Stimulated activated effector memory CD8-positive, alpha-beta T cell treated with anti-CD3 and anti-CD28 coated beads, Interleukin-12 subunit alpha, Interleukin-12 subunit beta, amount 100 ng/mL, for 72 hours (primary cell): ENCODE data around the gene DPH5.
"Not testable (repeated sequence)": the region's sequence is repeated elsewhere in the genome, so short reads cannot be mapped to it uniquely, and the experiment has no call there.

ENCODE experiments used
- ATAC-seq: fragments of 150-1000 bp; cut with Tn5 transposase; 2 replicates; pipeline ENCODE4 v1.10.0; 2021
- DNase-seq, 2 donors: peaks; one replicate each; pipeline ENCODE4 v3.0.0; 2021 to 2022; ENCODE audit warnings: low spot score in 2 of 2
- H3K27ac Mint-ChIP-seq: one replicate; pipeline ENCODE4 v1.8.0; 2022; ENCODE audit warnings: mild to moderate bottlenecking, mixed read lengths
- H3K36me3 Mint-ChIP-seq: one replicate; pipeline ENCODE4 v1.8.0; 2022; ENCODE audit warnings: mild to moderate bottlenecking, mixed read lengths
- H3K4me1 Mint-ChIP-seq: one replicate; pipeline ENCODE4 v1.8.0; 2022; ENCODE audit warnings: mixed read lengths
- H3K4me3 Mint-ChIP-seq: one replicate; pipeline ENCODE4 v1.8.0; 2022; ENCODE audit warnings: mild to moderate bottlenecking, mixed read lengths
- H3K9me3 Mint-ChIP-seq: one replicate; pipeline ENCODE4 v1.8.0; 2022; ENCODE audit warnings: mixed read lengths

The DPH5 gene

DNA sequence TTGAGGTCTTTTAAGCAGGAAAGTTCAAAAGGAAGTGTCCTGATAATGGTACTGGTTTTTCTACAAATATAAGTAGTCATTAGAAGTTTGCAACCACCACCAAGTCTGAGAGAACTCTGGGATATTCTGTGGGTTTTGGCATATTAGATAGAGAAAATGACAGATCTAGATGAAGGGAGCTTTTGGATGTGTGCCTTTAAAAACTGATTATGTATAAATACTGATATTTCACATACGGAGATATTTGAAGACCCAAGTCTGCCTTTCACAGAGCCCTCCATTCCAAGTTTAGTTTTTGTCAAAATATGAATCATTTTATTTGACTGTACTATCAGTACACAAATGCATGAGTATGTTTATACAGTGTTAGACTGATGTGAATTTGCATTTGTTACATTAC lies 48.6 kb downstream of the DPH5 start:
- H3K9me3 Mint-ChIP-seq, result no peaks in the 10 kb centered on the region
- no peak overlapping the region for H3K4me3 Mint-ChIP-seq
- peaks cover 2% of the 10 kb centered on the region for H3K4me1 Mint-ChIP-seq
- H3K36me3 Mint-ChIP-seq, result peaks cover 98% of the 10 kb centered on the region
- no peak for ATAC-seq
- no peak overlapping the region for H3K27ac Mint-ChIP-seq
- DNase-seq, result no peak

DNA sequence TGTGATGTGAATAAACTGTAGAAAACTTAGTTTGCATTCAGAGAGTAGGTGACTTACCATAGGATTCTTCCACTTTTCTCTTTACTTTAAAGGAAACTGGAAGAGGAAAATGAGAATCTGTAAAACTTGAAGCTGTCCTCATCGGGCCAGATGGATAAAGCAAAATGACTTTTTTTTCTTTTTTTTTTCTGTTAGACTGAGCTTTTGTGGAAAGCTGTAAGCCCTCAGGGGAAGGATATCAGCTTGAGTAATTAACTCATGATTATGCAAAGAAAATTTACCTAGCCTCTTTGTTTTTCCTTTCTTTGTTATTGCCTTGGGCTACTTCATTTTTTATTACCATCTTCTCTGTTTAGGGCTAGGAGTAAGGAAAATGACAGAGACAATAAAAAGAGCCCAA lies 53.4 kb downstream of the DPH5 start:
- peaks cover 15% of the 10 kb centered on the region for H3K4me1 Mint-ChIP-seq
- H3K9me3 Mint-ChIP-seq, result no peaks in the 10 kb centered on the region
- H3K36me3 Mint-ChIP-seq, result peaks cover 91% of the 10 kb centered on the region
- ATAC-seq (no peak), DNase-seq (no peak)
- H3K27ac Mint-ChIP-seq, result no peak overlapping the region
- H3K4me3 Mint-ChIP-seq, result no peak overlapping the region

DNA sequence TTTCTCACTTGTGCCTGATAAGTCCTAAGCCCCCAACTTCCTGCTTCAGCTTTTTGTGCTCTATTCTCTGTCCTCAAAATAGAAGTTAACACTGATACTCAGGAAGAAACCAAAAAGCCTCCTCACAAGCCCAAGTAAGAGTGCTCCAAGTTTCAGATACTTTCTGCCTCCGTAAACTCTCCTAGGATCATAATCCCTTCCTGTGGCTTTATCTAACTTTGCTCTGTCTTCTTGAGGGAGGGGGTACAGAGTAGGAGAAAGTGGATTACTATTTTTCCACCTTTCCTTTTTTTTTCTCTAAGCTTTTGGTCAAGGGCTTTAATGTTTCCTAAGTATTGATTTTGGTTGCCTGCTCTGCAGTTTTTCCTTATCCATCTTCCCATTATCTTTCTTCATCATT lies 54.6 kb downstream of the DPH5 start:
- peaks cover 15% of the 10 kb centered on the region for H3K4me1 Mint-ChIP-seq
- H3K4me3 Mint-ChIP-seq, result no peak overlapping the region
- H3K27ac Mint-ChIP-seq, result no peak overlapping the region
- H3K9me3 Mint-ChIP-seq, result no peaks in the 10 kb centered on the region
- DNase-seq (no peak), ATAC-seq (no peak)
- peaks cover 91% of the 10 kb centered on the region for H3K36me3 Mint-ChIP-seq

DNA sequence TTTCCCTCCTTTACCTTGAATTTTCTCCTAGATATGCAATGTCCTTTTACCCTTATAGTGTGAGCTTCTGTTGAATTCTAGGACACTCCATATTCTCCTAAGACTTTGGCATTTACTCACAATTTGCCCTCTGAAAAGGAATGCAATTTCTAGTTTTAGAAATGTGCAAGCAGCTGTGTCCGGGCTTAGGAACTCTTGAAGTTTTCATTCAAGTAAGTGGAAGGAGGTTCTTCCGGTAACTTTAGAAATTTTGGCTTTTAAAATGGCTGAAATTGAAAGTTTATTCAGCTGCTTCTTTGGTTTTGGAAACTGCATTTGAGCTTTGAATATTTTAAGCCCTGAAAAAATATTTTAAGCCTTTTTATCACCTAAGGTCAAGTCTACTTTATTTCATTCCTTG lies 56.3 kb downstream of the DPH5 start:
- Mint-ChIP-seq H3K4me1 (peaks cover 15% of the 10 kb centered on the region), H3K36me3 (peaks cover 91% of the 10 kb centered on the region)

DNA sequence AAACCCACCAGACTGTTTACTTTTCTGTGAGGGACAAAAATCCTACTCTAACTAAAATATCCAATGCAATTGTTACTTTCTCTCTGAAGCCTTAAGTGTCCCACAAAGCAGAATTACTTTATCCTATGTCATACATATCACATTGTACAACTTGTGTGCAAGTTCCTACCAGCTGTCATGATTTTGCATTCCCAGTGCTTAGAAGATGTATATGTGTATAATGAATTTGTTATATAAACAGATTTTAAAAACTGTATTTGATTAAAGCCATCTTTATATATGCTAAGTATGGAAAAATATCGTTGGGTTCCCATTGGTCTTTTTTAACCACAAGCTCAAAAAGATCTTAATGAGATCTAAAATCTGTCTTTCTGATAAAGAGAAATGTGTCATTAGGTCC lies 57.0 kb downstream of the DPH5 start:
- Mint-ChIP-seq H3K4me1 (peaks cover 17% of the 10 kb centered on the region), H3K9me3 (no peaks in the 10 kb centered on the region), H3K27ac (no peak overlapping the region), H3K36me3 (peaks cover 86% of the 10 kb centered on the region), H3K4me3 (no peak overlapping the region)
- ATAC-seq (no peak), DNase-seq (no peak)

More for the DNA sequence above, 56.3 kb downstream of the DPH5 start:
- DNase-seq (no peak), ATAC-seq (no peak)
- Mint-ChIP-seq H3K27ac (no peak overlapping the region), H3K4me3 (no peak overlapping the region), H3K9me3 (no peaks in the 10 kb centered on the region)

DNA sequence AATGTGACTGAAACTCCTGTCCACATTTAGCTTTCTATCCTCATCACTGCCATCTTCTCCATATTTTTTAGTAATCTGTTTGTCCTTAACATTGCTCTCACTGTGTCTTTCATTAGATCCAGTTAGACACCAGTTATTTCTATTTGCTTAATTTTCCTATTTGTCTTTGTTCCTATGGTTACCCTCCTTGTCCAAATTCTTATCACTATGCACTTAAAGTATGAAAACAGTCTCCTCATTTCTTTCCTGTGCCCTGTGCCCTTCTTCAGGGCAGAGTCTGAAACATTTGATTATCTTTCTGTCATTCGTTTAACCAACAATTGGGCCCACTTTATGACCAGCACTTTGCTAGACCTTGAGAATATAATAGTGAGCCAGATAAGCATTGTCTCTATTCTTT lies 65.5 kb downstream of the DPH5 start:
- no peak for ATAC-seq
- no peak overlapping the region for H3K4me3 Mint-ChIP-seq
- H3K4me1 Mint-ChIP-seq, result peaks cover 32% of the 10 kb centered on the region

DNA sequence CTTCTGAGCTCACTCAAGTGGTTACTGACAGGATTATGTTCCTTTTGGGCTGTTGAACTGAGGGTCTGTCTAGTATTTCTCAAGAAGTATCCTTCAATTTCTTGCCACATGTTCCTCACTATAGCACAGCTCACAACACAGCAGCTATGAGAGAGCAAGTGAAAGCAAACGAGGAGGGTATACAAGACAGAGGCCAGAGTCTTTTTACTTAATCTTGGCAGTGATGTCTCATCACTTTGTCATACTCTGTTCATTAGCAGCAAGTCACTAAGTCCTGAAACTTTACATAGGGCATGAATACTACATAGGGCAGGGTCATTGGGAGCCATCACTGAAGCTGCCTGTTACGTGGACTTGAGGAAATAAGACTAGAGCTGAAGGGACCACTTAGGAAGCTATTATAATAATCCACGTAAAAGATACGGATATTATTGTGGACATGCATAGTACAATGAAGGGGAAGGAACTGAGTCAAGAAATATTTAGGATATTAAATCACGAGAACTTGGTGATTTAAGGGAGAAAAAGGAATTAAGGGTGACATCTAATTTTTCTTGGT lies 66.0 kb downstream of the DPH5 start:
- H3K4me1 Mint-ChIP-seq, result peaks cover 32% of the 10 kb centered on the region
- no peak overlapping the region for H3K27ac Mint-ChIP-seq
- no peak overlapping the region for H3K4me3 Mint-ChIP-seq
- H3K36me3 Mint-ChIP-seq, result peaks cover 43% of the 10 kb centered on the region
- ATAC-seq, result no peak
- H3K9me3 Mint-ChIP-seq, result no peaks in the 10 kb centered on the region
- DNase-seq, result no peak

More for the DNA sequence above, 65.5 kb downstream of the DPH5 start:
- DNase-seq, result no peak
- Mint-ChIP-seq H3K9me3 (no peaks in the 10 kb centered on the region), H3K27ac (no peak overlapping the region), H3K36me3 (peaks cover 48% of the 10 kb centered on the region)

DNA sequence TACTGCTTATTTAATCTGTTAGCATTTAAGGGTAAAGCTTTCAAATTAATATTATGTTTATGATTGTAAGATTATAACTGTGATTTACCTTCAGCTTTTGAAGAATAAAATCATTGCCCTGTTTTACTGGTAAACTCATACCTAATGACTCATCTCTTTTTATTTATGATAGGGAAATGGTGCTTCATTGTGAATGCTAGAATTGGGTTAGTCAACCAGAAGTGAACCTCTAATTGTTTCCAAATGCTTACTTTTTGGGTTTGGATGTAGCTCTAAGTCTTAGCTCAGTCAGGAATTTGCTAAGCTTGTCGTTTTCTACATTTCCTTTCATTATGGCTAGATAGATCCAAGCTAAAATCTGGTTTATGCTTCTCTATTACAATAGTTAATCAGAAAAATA lies 70.3 kb downstream of the DPH5 start:
- Mint-ChIP-seq H3K4me3 (no peak overlapping the region), H3K9me3 (peaks cover 18% of the 10 kb centered on the region), H3K27ac (no peak overlapping the region), H3K4me1 (peaks cover 33% of the 10 kb centered on the region), H3K36me3 (peaks cover 34% of the 10 kb centered on the region)
- ATAC-seq, result peak; percentile 61
- no peak for DNase-seq

DNA sequence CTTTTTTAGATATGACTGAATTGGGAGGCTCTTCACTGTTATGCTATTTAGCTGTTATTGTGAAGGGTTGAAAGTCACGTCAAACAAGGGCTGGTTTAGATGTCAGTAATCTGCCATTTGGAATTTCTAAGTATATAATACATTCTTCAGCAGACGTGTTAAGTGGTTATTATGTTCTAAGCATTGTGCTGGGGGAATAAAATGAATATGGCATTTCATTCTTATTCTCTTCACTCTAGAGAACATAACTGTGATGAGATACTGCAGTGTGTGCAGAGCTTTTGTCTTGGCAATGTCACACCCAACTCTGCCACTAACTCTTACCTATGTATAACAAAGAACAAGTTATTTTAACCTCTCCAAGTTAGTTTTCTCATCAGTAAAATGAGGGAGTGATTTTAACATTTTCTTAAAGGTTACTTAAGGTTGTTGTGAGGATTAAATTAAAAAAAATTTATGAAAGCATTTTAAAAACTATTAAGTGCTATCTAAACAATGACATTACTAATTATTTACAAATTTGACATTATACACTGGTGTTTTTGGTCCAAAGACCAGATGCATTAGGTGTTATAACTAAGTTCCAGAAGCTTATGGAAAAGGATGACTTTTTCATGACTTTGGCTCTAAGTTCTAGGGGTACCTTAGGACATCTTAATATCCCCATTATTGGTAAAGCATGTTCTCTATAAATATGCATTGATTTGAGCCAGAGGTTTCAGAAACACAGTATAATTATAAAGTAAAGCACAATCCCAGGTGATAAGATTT lies 71.4 kb downstream of the DPH5 start:
- no peak overlapping the region for H3K27ac Mint-ChIP-seq
- peaks cover 38% of the 10 kb centered on the region for H3K36me3 Mint-ChIP-seq
- peaks cover 18% of the 10 kb centered on the region for H3K9me3 Mint-ChIP-seq
- no peak overlapping the region for H3K4me3 Mint-ChIP-seq
- ATAC-seq, result no peak
- DNase-seq, result no peak
- peaks cover 30% of the 10 kb centered on the region for H3K4me1 Mint-ChIP-seq

DNA sequence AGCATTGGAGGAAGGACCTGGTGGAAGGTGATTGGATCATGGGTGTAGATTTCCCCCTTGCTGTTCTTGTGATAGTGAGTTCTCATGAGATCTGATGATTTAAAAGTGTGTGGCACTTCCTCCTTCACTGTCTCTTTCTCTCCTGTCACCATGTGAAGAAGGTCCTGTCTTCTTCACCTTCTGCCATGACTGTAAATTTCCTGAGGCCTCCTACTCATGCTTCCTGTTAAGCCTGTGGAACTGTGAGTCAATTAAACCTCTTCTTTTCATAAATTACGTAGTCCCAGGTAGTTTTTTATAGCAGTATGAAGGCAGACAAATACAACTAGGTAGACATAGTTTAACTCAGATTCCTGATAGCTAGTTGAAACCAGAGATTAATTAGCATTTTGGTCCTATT lies 72.6 kb downstream of the DPH5 start:
- peak; percentile 75 for ATAC-seq
- peaks cover 42% of the 10 kb centered on the region for H3K4me1 Mint-ChIP-seq
- H3K4me3 Mint-ChIP-seq, result not testable (repeated sequence)

DNA sequence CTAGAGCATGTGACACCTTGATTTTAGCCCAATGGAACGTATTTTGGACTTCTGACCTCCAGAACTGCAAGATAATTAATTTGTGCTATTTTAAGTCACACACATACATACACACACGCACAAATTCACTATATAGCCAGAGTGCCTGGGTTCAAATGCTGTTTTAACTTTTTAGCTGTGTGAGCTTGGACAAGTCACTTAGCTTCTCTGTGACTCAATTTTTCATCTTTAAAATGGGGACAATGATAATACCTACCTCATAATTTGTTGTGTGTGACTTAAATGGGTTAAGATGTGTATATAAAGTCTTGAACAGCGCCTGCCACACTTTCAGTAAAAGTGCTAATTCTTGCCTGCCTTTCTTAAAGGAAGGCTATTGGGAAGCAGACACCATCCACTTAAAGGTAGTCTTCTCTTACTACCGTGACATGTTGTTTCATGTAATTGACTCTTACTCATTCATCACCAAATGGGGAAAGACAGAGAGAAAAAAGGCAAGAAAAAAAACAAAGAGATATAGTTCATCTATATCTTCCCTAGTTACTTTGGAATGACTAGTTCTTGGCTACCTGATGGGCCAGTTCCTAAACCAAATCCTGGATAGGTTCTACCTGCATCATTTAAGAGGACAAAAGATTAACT lies 73.4 kb downstream of the DPH5 start:
- peaks cover 27% of the 10 kb centered on the region for H3K9me3 Mint-ChIP-seq
- H3K27ac Mint-ChIP-seq, result peak overlapping the region; percentile 48
- no peak overlapping the region for H3K4me3 Mint-ChIP-seq
- ATAC-seq, result no peak
- no peak for DNase-seq
- H3K4me1 Mint-ChIP-seq, result peaks cover 49% of the 10 kb centered on the region
- H3K36me3 Mint-ChIP-seq, result peaks cover 55% of the 10 kb centered on the region

More for the DNA sequence above, 72.6 kb downstream of the DPH5 start:
- Mint-ChIP-seq H3K9me3 (peaks cover 24% of the 10 kb centered on the region), H3K36me3 (peaks cover 50% of the 10 kb centered on the region)
- not testable (repeated sequence) for H3K27ac Mint-ChIP-seq, DNase-seq

DNA sequence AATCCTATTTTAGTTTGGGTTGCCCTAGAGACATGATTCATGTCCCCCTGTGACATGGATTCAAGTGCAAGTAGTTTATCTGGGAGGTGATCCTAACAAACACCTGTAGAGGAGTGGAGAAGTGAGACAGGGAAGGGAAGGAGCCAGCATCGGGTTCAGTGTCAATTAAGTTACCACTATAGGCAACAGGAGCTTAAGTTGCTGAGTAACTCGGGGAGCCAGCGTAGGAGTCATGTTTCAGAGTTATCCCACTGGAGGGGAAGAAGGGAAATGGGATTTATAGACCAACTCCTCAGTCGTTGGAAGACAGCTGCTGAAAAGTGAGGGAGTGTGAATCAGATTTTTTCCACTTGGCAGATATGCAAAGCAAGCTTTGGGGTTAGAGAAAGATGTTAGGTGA lies 74.8 kb downstream of the DPH5 start:
- ATAC-seq (no peak), DNase-seq (no peak)
- peaks cover 61% of the 10 kb centered on the region for H3K36me3 Mint-ChIP-seq
- no peak overlapping the region for H3K4me3 Mint-ChIP-seq
- no peak overlapping the region for H3K27ac Mint-ChIP-seq
- peaks cover 32% of the 10 kb centered on the region for H3K9me3 Mint-ChIP-seq
- peaks cover 58% of the 10 kb centered on the region for H3K4me1 Mint-ChIP-seq

DNA sequence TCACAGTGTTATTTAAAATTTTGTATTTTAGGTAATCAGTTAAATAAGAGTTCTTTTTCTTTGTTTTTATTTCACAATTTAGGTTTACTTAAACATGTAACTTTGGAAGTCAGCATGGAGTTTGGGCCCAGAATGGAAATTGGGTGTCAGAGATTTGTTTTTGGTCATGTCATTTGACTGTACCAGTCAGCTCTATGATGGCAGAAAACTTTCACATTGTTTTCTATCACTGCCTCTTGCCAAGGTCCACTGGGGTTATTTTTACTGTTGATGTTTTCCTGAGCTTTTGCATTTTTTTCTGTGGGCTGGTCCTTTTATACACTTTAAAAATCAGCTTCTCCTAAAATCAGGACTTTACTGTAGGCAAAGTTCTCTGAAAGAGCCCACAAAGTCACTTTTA lies 75.2 kb downstream of the DPH5 start:
- H3K9me3 Mint-ChIP-seq, result peaks cover 32% of the 10 kb centered on the region
- H3K4me3 Mint-ChIP-seq, result no peak overlapping the region
- peaks cover 55% of the 10 kb centered on the region for H3K4me1 Mint-ChIP-seq
- peaks cover 66% of the 10 kb centered on the region for H3K36me3 Mint-ChIP-seq
- DNase-seq (no peak), ATAC-seq (no peak)
- no peak overlapping the region for H3K27ac Mint-ChIP-seq

DNA sequence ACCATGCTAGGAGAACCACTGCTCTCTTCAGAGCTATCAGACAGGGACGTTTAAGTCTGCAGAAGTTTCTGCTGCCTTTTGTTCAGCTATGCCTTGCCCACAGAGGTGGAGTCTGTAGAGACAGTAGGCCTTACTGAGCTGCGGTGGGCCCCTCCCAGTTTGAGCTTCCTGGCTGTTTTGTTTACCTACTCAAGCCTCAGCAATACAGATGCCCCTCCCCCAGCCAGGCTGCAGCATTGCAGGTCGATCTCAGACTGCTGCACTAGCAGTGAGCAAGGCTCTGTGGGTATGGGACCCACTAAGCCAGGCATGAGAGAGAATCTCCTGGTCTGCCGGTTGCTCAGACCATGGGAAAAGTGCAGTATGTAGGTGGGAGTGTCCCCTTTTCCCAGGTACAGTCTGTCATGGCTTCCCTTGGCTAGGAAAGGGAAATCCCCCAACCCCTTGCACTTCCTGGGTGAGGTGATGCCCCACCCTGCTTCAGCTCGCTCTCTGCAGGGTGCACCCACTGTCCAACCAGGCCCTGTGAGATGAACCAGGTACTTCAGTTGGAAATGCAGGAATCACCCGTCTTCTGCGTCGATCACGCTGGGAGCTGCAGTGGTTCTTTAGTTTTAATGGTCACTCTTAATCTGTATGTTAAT lies 75.9 kb downstream of the DPH5 start:
- peaks cover 32% of the 10 kb centered on the region for H3K9me3 Mint-ChIP-seq
- H3K36me3 Mint-ChIP-seq, result peaks cover 73% of the 10 kb centered on the region
- DNase-seq (peak in 1 of 2 donors; percentile 64), ATAC-seq (peak; percentile 62)
- H3K4me3 Mint-ChIP-seq, result peak overlapping the region; percentile 33
- H3K27ac Mint-ChIP-seq, result peak overlapping the region; percentile 61
- peaks cover 54% of the 10 kb centered on the region for H3K4me1 Mint-ChIP-seq

DNA sequence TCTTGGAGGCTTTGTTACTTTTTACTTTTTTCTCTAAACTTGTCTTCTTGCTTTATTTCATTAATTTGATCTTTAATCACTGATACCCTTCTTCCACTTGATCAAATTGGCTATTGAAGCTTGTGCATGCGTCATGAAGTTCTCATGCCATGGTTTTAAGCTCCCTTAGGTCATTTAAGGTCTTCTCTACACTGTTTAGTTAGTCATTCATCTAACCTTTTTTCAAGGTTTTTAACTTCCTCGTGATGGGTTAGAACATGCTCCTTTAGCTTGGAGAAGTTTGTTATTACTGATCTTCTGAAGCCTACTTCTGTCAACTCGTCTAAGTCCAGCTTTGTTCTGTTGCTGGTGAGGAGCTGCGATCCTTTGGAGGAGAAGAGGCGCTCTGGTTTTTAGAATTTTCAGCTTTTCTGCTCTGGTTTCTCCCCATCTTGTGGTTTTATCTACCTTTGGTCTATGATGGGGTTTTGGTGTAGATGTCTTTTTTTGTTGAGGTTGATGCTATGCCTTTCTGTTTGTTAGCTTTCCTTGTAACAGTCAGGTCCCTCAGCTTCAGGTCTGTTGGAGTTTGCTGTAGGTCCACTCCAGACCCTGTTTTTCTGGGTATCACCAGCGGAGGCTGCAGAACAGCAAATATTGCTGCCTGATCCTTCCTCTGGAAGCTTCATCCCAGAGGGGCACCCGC lies 76.7 kb downstream of the DPH5 start:
- H3K4me3 Mint-ChIP-seq, result peak overlapping the region; percentile 33
- not testable (repeated sequence) for ATAC-seq, DNase-seq
- peaks cover 54% of the 10 kb centered on the region for H3K4me1 Mint-ChIP-seq
- peaks cover 73% of the 10 kb centered on the region for H3K36me3 Mint-ChIP-seq
- peak overlapping the region; percentile 61 for H3K27ac Mint-ChIP-seq
- peaks cover 32% of the 10 kb centered on the region for H3K9me3 Mint-ChIP-seq
